Stimulated activated CD8-positive, alpha-beta memory T cell treated with anti-CD3 and anti-CD28 coated beads, Interleukin-12 subunit alpha, Interleukin-12 subunit beta, amount 100 ng/mL, for 24 hours (primary cell): Measurements from ENCODE around the gene SLC5A5.
"Not testable (repeated sequence)": the region's sequence is repeated elsewhere in the genome, so short reads cannot be mapped to it uniquely, and the experiment has no call there.

Source experiments
- DNase-seq: peaks from one replicate; pipeline ENCODE4 v3.0.0-alpha.2; 2020; ENCODE audit errors: extremely low read depth

The SLC5A5 gene

GRCh38 chr19:17871032-17871877, 490 bp upstream of the SLC5A5 start:
- no peak for DNase-seq

GRCh38 chr19:17872251-17873001, 681 bp downstream of the SLC5A5 start:
- no peak for DNase-seq

- peak; percentile 44 for DNase-seq
Observed at GRCh38 chr19:17873786-17874757, 2.3 kb downstream of the SLC5A5 start.

- no peak for DNase-seq
Observed at GRCh38 chr19:17874758-17875135, 3.0 kb downstream of the SLC5A5 start.

- no peak for DNase-seq
Observed at GRCh38 chr19:17877696-17878095, 6.0 kb downstream of the SLC5A5 start.

- DNase-seq: no peak
Observed at GRCh38 chr19:17879466-17879865, 7.7 kb downstream of the SLC5A5 start.

- no peak for DNase-seq
Observed at GRCh38 chr19:17881701-17882100, 10.0 kb downstream of the SLC5A5 start.

- DNase-seq: no peak
Observed at GRCh38 chr19:17883627-17884410, 12.1 kb downstream of the SLC5A5 start.

- DNase-seq: no peak
Observed at GRCh38 chr19:17886515-17886914, 14.8 kb downstream of the SLC5A5 start.

- not testable (repeated sequence) for DNase-seq
Observed at GRCh38 chr19:17887221-17887620, 15.5 kb downstream of the SLC5A5 start.

GRCh38 chr19:17888260-17888659, 16.5 kb downstream of the SLC5A5 start:
- DNase-seq: no peak

GRCh38 chr19:17889609-17890214, 18.0 kb downstream of the SLC5A5 start:
- DNase-seq: no peak

- DNase-seq: no peak
Observed at GRCh38 chr19:17893766-17894165, 22.0 kb downstream of the SLC5A5 start.

GRCh38 chr19:17902701-17903100, 31.0 kb downstream of the SLC5A5 start:
- no peak for DNase-seq

- DNase-seq: no peak
Observed at GRCh38 chr19:17908244-17908643, 36.5 kb downstream of the SLC5A5 start.

- DNase-seq: no peak
Observed at GRCh38 chr19:17909003-17909732, 37.4 kb downstream of the SLC5A5 start.

- no peak for DNase-seq
Observed at GRCh38 chr19:17910791-17911360, 39.1 kb downstream of the SLC5A5 start.

- no peak for DNase-seq
Observed at GRCh38 chr19:17915940-17916593, 44.3 kb downstream of the SLC5A5 start.

- not testable (repeated sequence) for DNase-seq
Observed at GRCh38 chr19:17918151-17918550, 46.4 kb downstream of the SLC5A5 start.
